GM12873 (cell line): ENCODE results near the gene BMP2.

Experiments
- CTCF ChIP-seq: IDR thresholded peaks from 2 replicates; pipeline ENCODE4 v1.5.1; 2012; ENCODE audit warnings: low read depth, mild to moderate bottlenecking, moderate library complexity, low read length, control low read depth; ENCODE audit not compliant: insufficient read depth; ENCODE audit errors: missing control alignments

The BMP2 gene

GRCh38 chr20:6784767-6785166 is 17.3 kb downstream of the BMP2 start:
- no peak for TF ChIP-seq CTCF

GRCh38 chr20:6786548-6786947 is 19.1 kb downstream of the BMP2 start:
- TF ChIP-seq CTCF = no peak

- no peak for TF ChIP-seq CTCF
These were observed 25.3 kb downstream of the BMP2 start for GRCh38 chr20:6792789-6793188.

- TF ChIP-seq CTCF = no peak
These were observed 34.7 kb downstream of the BMP2 start for GRCh38 chr20:6802227-6802626.

- TF ChIP-seq CTCF = no peak
These were observed 38.8 kb downstream of the BMP2 start for GRCh38 chr20:6806275-6806674.

- no peak for TF ChIP-seq CTCF
These were observed 44.0 kb downstream of the BMP2 start for GRCh38 chr20:6811262-6812035.

- TF ChIP-seq CTCF = no peak
These were observed 45.0 kb downstream of the BMP2 start for GRCh38 chr20:6812530-6812929.

- TF ChIP-seq CTCF = no peak
These were observed 47.5 kb downstream of the BMP2 start for GRCh38 chr20:6814945-6815344.
